Activated CD4-positive, alpha-beta memory T cell treated with anti-CD3 and anti-CD28 coated beads for 36 hours (primary cell): Measurements from ENCODE around the gene MAF. TPM values are rescaled to one million over a fixed set of nuclear protein-coding genes. Genes with fewer than 3 reads are reported as not detected.

Source experiments
- CTCF ChIA-PET: fragments of 350-600 bp; sonication (Branson Sonifier 250); formaldehyde crosslinking; loops from one replicate; lab custom pipeline; 2021; ENCODE audit warnings: antibody characterized with exemption, inconsistent platforms; lab: Charles Lee
- POLR2A ChIA-PET: fragments of 350-600 bp; sonication (Branson Sonifier 250); formaldehyde crosslinking; loops from one replicate; lab custom pipeline; 2021; ENCODE audit warnings: antibody characterized with exemption; lab: Charles Lee
- DNase-seq: peaks from one replicate; pipeline ENCODE4 v3.0.0-alpha.2; 2020
- H3K27ac Mint-ChIP-seq: one replicate; pipeline ENCODE4 v1.8.0; 2021; ENCODE audit warnings: mixed read lengths
- H3K27me3 Mint-ChIP-seq: one replicate; pipeline ENCODE4 v1.8.0; 2021; ENCODE audit warnings: mixed read lengths
- H3K36me3 Mint-ChIP-seq: one replicate; pipeline ENCODE4 v1.8.0; 2021; ENCODE audit warnings: mixed read lengths
- H3K4me1 Mint-ChIP-seq: one replicate; pipeline ENCODE4 v1.8.0; 2021; ENCODE audit warnings: low read depth, mixed read lengths
- H3K4me3 Mint-ChIP-seq: one replicate; pipeline ENCODE4 v1.8.0; 2021; ENCODE audit warnings: mild to moderate bottlenecking, mixed read lengths
- H3K9me3 Mint-ChIP-seq: one replicate; pipeline ENCODE4 v1.8.0; 2021; ENCODE audit warnings: mixed read lengths
- intact Hi-C: fragments of 100-400 bp; cut with micrococcal nuclease; formaldehyde crosslinking; loops from one replicate; pipeline ENCODE4 v1.15.1; 2023
- total RNA-seq, 2 experiments: library from RNA; stranded (reverse); gene quantifications; one replicate each; pipeline ENCODE4 v1.2.3, GENCODE V29; 2021

MAF gene
- 100 to 1,000 TPM; 345 to 360 TPM for total RNA-seq

DNA sequence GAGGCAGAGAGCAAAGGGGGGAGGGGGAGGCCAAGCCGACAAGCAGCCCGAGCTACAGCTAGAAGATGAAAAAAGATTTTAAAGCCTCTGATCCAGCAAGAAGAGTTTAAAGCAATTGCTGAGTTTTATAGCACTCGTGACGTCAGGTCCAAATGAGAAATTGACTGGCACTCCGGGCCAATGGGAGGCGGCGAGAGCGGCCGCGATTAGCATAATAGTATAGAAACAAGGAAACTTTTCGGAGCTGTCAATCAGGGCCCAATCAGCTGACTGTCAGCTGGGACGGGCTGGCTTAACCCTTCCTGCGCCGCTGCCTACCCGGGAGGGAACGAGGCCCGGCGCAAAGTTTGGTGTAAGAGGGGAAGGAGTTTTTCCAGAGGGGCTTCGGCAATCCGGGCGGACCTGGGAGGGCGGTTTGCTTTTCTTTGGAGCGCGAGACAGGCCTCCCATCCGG is at the start of gene MAF:
MAF (minus strand) TSS at position 100 of the 454 bp plus-strand sequence. CDS start 835 bp downstream, outside the sequence.
- peaks cover 3% of the 10 kb centered on the region for H3K27me3 Mint-ChIP-seq

DNA sequence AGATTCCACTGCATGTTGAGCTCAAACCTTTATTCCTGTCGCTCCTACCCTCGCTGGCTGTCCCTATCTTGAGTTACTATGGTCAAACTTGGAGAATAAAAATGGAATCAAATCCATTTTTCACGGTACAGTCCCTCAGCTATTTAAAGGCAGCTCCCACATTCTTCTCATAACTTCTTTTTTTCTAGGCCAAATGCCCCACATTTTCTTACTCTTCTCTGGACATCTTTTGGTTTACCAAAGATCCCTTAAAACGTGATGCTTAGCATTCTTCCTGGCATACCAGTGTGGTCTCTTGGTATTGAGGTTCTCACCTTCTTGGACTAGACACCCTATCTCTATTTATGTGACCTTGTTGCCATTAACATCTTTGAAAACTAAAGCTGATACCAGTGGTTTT is 48.3 kb upstream of the MAF start:
- no peak for DNase-seq
- ChIA-PET POLR2A (no interaction called here), CTCF (no interaction called here)
- Mint-ChIP-seq H3K9me3 (no peaks in the 10 kb centered on the region), H3K27me3 (peaks cover 4% of the 10 kb centered on the region), H3K4me3 (no peak overlapping the region), H3K27ac (no peak overlapping the region), H3K36me3 (no peaks in the 10 kb centered on the region), H3K4me1 (no peaks in the 10 kb centered on the region)
- intact Hi-C loops: no loop called here

More for the DNA sequence above, at the start of gene MAF:
- H3K4me3 Mint-ChIP-seq: peak within 1 kb of the TSS; percentile 96
- DNase-seq: peak; percentile 96
- H3K4me1 Mint-ChIP-seq: peaks cover 34% of the 10 kb centered on the region
- CTCF ChIA-PET: interaction anchor here (0.6 to 2.8 kb wide), 11 partner anchors 11 to 895 kb away, joined by 3 to 18 read pairs (median 6); no protein-coding TSS in a partner anchor
- intact Hi-C loops: loop anchor here (1.0 to 10.0 kb wide), 18 partner anchors 112 to 1502 kb away; partner anchors contain the start of gene WWOX
- POLR2A ChIA-PET: interaction anchor here (0.5 to 4.4 kb wide), 40 partner anchors 8 to 866 kb away, joined by 3 to 44 read pairs (median 4); no protein-coding TSS in a partner anchor
- no peaks in the 10 kb centered on the region for H3K9me3 Mint-ChIP-seq
- peak within 1 kb of the TSS; percentile 98 for H3K27ac Mint-ChIP-seq
- H3K36me3 Mint-ChIP-seq: peaks cover 44% of the 10 kb centered on the region

DNA sequence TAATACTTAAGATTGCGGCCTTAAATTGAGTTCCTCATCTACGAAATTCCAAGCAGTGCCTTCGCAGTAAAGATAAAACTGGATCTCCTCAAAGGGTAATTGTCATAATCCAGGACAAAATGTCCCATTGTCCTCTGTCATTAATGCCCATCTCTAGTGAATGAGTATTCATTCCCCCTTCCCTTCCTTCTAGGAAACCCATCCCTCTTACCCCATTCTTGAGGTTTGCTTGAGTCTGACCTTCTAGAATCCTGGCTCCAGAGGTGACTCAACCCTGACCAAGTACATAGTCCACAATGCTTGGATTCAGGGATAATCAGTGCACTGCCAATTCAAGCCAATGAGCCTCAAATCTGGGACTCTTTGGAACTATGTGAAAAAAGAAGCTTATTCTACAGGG is 47.0 kb upstream of the MAF start:
- Mint-ChIP-seq H3K27ac (no peak overlapping the region), H3K36me3 (no peaks in the 10 kb centered on the region), H3K4me3 (no peak overlapping the region), H3K9me3 (no peaks in the 10 kb centered on the region), H3K4me1 (no peaks in the 10 kb centered on the region), H3K27me3 (peaks cover 2% of the 10 kb centered on the region)
- no peak for DNase-seq
- ChIA-PET POLR2A (no interaction called here), CTCF (no interaction called here)
- intact Hi-C loops: no loop called here

DNA sequence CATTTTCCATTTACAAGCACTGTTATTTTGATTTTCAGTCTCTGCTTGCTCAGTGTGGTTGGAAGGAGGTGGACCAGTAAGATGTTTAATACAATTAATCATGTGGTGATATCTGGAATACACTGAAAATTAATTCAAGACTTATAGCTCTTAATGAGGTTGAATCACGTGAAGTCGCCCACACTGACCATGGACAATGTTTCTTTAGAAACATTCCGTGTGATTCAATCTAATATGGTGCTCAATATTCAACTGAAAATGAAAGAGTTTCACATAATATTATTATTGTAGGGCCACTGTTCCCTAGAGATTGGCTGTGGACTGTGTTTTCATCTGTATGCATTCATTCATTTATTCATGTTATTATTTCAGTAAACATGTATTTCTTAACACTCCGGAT is 45.2 kb upstream of the MAF start:
- Mint-ChIP-seq H3K36me3 (no peaks in the 10 kb centered on the region), H3K9me3 (no peaks in the 10 kb centered on the region), H3K4me1 (peaks cover 13% of the 10 kb centered on the region), H3K27ac (no peak overlapping the region), H3K4me3 (no peak overlapping the region), H3K27me3 (peaks cover 1% of the 10 kb centered on the region)
- intact Hi-C loops: no loop called here
- DNase-seq: no peak
- ChIA-PET POLR2A (no interaction called here), CTCF (no interaction called here)

DNA sequence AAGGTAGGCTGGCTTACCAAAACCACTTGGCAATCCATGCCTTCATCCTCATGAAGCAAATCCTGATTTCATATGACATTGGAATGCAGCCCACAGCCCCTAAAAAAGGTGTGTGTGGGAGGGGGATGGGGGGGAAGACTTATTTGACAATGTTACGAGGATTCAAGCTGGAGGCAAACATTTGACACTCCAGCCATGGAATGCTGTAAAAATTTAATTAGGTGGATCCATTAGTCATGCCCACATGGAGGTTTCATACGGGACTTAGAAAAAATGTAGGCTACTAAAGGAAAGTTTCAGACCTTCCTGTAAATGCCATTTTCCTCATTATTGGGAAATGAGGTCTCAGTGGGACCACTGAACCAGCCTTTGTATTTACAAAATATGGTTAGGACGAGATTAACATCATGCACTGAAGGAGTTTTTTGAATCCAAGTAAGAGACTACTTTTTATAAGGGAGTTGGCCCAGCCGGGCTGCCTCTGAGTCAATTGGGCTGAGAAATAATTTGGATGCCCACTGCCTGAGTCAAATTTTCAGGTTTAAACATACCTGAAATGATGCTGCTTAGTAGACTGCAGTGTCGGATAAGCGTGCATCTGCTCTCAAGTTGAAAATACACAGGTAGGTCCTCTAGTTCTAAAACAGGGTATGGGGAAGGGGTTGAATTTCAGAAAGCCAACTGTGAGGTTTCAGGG is 44.6 kb upstream of the MAF start:
- Mint-ChIP-seq H3K27ac (no peak overlapping the region), H3K4me3 (no peak overlapping the region), H3K4me1 (peaks cover 19% of the 10 kb centered on the region), H3K36me3 (no peaks in the 10 kb centered on the region), H3K27me3 (peaks cover 1% of the 10 kb centered on the region), H3K9me3 (no peaks in the 10 kb centered on the region)
- ChIA-PET POLR2A (no interaction called here), CTCF (no interaction called here)
- intact Hi-C loops: no loop called here
- DNase-seq: no peak

DNA sequence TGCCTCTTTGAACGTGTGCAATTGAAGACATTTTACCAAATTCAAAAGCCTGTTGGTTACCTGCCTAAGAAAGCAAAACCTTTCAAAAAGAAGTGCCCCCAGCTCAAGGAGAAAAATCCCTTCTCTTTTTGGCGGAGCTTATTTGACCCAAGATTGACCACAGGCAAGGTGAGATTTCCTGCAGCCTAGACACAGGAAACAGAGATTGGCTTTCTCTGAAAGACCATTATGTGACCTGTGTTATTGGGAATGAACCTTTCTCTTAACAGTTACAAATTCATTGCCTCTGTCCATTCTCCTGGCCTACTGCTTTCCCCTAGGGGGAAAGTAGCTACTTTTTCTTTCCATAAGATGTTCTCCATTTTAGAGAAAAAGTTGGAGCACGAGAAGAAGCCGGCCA is 42.1 kb upstream of the MAF start:
- no peak for DNase-seq
- ChIA-PET CTCF (interaction anchor here (0.6 kb wide), 1 partner anchor 38 kb away, joined by 3 read pairs; no protein-coding TSS in a partner anchor), POLR2A (no interaction called here)
- Mint-ChIP-seq H3K4me1 (peaks cover 39% of the 10 kb centered on the region), H3K27me3 (no peaks in the 10 kb centered on the region), H3K4me3 (no peak overlapping the region), H3K9me3 (no peaks in the 10 kb centered on the region), H3K27ac (no peak overlapping the region), H3K36me3 (no peaks in the 10 kb centered on the region)
- intact Hi-C loops: no loop called here

DNA sequence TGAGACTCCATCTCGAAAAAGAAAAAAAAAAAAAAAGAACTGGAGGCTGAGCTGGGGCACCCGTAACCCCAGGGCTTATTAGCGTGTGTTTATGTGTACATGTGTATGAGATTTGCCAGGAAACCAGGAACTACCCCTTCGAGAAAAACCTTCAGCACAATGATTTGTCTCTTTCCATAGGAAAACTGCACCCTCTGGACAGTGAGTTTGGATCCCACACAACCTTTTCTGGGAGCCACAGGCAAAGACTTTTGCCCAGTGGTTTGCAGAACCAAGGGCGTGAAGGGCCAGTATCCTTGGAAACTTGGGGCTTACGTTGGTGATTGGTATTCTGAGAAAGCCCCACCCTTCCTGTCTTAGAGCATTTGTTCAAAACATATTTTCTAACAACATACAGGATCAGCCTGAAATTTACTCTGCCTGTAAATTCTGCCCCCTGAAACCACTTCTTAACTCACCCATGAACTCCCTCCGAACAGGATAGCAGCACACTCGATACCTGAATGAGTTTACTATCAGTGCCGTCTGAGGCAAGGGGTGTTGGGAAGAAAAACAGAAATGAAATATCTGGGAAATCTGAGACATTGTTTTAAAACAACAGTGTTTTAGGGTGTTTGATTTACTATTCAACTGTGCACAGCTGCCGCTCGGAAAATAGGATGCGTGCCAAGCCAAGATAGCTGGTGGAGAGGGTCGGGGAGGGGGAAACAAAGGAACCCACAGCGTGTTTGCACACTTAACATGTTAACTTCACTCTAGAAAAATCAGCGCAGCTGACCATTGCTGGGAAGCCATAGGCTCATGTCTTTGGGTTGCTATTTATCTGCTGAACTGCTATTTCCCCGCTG is 40.2 kb upstream of the MAF start:
- Mint-ChIP-seq H3K4me1 (peaks cover 39% of the 10 kb centered on the region), H3K4me3 (no peak overlapping the region), H3K9me3 (no peaks in the 10 kb centered on the region), H3K36me3 (no peaks in the 10 kb centered on the region), H3K27ac (peak overlapping the region; percentile 50), H3K27me3 (no peaks in the 10 kb centered on the region)
- CTCF ChIA-PET: interaction anchor here (1.7 kb wide), 1 partner anchor 39 kb away, joined by 6 read pairs; no protein-coding TSS in a partner anchor
- intact Hi-C loops: loop anchor here (2.0 kb wide), 1 partner anchor 38 kb away; no protein-coding TSS in a partner anchor
- POLR2A ChIA-PET: interaction anchor here (1.1 to 1.7 kb wide), 2 partner anchors 12 to 28 kb away, joined by 5 to 9 read pairs; no protein-coding TSS in a partner anchor
- no peak for DNase-seq

DNA sequence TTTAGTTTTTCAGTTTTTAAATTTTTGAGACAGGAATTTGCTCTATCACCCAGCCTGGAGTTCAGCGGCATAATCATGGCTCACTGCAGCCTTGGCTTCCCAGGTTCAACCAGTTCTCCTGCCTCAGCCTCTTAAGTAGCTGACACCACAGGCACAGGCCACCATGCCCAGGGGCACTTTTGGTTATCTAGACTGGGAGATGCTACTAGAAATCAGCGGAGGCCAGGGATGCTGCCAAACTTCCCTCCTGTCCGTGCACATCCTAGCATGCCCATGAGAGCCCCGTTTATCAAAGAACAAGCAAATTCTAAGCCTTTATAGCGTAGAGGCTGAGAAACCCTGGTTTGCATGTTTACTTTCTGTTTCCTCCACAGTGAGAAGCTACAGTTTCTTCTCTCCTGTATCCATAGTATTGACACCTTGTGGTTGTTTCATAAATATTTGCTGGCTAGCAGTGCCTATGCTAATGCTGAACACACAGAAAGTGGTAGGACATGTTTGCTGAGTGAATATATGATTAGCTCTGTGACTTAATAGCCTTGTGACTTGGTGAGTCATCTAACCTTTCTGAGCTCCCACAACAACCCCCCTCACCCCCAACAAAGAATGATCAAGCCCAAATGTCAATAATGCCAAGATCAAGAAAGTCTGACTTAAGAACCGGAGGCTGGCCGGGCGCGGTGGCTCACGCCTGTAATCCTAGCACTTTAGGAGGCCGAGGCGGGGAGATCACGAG is 39.2 kb upstream of the MAF start:
- H3K27me3 Mint-ChIP-seq: no peaks in the 10 kb centered on the region
- POLR2A ChIA-PET: interaction anchor here (0.8 to 1.7 kb wide), 4 partner anchors 11 to 39 kb away, joined by 3 to 9 read pairs (median 4); partner anchors contain the start of gene MAF
- intact Hi-C loops: loop anchor here (2.0 kb wide), 1 partner anchor 37 kb away; no protein-coding TSS in a partner anchor
- CTCF ChIA-PET: interaction anchor here (0.6 to 1.7 kb wide), 3 partner anchors 38 to 894 kb away, joined by 3 to 6 read pairs (median 3); no protein-coding TSS in a partner anchor
- peaks cover 39% of the 10 kb centered on the region for H3K4me1 Mint-ChIP-seq
- H3K9me3 Mint-ChIP-seq: no peaks in the 10 kb centered on the region
- H3K27ac Mint-ChIP-seq: peak overlapping the region; percentile 62
- no peaks in the 10 kb centered on the region for H3K36me3 Mint-ChIP-seq
- peak overlapping the region; percentile 38 for H3K4me3 Mint-ChIP-seq
- DNase-seq: peak; percentile 44

DNA sequence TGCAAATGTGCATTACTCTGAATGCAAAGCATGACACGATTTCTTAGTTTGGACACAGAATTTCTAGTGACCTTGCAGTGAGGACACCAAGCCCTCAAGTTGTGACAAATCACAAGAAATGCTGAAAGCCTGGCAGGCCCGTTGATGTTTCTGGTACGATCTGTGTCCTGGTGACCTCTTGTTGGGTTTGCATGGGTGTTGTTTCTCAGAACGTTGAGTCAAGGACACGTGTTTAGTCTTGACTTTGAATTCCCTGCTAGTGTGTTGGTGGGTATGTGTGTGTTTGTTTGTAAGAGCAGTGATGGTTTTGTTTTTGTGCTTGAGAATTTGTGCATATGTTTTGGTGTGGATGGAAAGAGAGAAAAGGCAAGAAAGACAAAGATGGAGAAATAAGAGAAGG is 37.8 kb upstream of the MAF start:
- peak; percentile 51 for DNase-seq
- intact Hi-C loops: loop anchor here (1.0 kb wide), 1 partner anchor 10 kb away; no protein-coding TSS in a partner anchor
- Mint-ChIP-seq H3K27me3 (no peaks in the 10 kb centered on the region), H3K27ac (peak overlapping the region; percentile 59), H3K4me1 (peaks cover 39% of the 10 kb centered on the region), H3K36me3 (no peaks in the 10 kb centered on the region), H3K4me3 (no peak overlapping the region), H3K9me3 (no peaks in the 10 kb centered on the region)
- POLR2A ChIA-PET: no interaction called here
- CTCF ChIA-PET: no interaction called here

DNA sequence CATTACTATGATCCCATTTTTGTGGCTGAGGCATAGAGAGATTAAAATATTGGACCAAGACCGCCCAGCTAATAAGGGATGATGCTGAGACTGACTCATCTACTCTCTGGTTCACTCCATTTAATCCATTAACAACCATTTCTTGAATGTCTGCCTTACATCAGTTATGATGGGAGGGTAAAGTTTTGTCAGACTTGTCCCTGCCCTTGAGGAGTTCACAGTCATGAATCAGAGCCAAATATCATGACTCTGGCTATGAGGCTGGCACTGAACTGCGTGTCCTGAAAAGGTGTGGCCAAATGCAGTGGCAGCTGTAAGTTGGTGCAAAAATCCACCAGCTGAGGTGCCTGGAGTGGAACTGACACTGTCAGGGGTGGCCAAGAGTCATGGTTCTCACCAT is 35.0 kb upstream of the MAF start:
- Mint-ChIP-seq H3K36me3 (no peaks in the 10 kb centered on the region), H3K27me3 (peaks cover 4% of the 10 kb centered on the region), H3K9me3 (no peaks in the 10 kb centered on the region), H3K4me3 (no peak overlapping the region), H3K4me1 (peaks cover 35% of the 10 kb centered on the region), H3K27ac (no peak overlapping the region)
- no peak for DNase-seq
- intact Hi-C loops: no loop called here
- ChIA-PET CTCF (no interaction called here), POLR2A (no interaction called here)

DNA sequence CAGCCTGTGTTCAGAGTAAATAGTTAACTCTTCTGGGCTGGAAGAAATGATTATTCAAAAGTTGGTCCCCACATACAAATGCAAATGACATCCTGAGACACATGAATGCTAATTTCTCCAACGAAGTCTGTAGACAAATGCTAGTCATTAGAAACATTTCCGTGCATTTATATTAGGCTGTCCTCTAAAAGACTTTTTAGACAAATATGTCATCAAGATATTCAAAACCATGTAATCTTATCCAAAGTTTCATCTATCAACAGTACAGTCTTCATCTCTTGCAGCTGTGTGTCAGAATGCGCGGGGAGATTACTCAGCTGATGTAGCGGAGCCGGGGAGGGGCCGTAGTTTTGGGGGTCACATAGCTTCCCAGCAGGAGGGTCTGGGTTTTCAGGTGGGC is 33.8 kb upstream of the MAF start:
- CTCF ChIA-PET: no interaction called here
- intact Hi-C loops: no loop called here
- peaks cover 26% of the 10 kb centered on the region for H3K4me1 Mint-ChIP-seq
- no peaks in the 10 kb centered on the region for H3K9me3 Mint-ChIP-seq
- no peak for DNase-seq
- no peak overlapping the region for H3K27ac Mint-ChIP-seq
- H3K36me3 Mint-ChIP-seq: no peaks in the 10 kb centered on the region
- peaks cover 9% of the 10 kb centered on the region for H3K27me3 Mint-ChIP-seq
- POLR2A ChIA-PET: no interaction called here
- no peak overlapping the region for H3K4me3 Mint-ChIP-seq
